Measurements from ENCODE around the gene TMEM164. TPM values are rescaled to one million over a fixed set of nuclear protein-coding genes. Genes with fewer than 3 reads are reported as not detected.

TMEM164 gene
- total and polyA plus RNA-seq, 7 experiments from 2014 or later: 0.92 to 30.1 (median 17.5) TPM

DNA sequence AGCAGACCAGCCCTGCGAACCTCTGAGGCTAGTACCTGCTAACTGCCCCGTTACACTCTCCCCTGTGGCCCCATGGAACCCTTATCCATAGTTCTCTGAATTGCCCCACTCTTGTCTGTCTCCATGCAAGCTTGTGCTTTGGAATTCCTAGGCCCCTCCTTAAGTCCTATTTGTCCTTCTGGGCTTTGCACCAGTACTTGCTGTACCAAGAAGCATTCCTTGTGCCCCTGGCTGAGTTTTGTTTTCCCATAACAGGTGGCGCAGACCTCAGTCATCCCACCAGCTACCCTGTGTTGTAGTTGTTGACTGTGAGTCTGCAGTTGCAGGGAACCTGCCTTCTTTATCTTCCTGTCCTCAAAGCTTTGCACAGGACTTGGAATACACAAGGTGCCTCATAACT, 167.1 kb downstream of the TMEM164 start:
- ChIA-PET CTCF (interaction anchor here (0.7 kb wide), 1 partner anchor 9 kb away, joined by 3 read pairs; no protein-coding TSS in a partner anchor), POLR2A (no interaction called here)
- no peak for ATAC-seq
- Histone ChIP-seq H3K27me3 (ENCODE audit: control insufficient read depth in 2 of 2, insufficient read depth in 2 of 2, low read length in 2 of 2) (no peaks in the 10 kb centered on the region), H3K4me3 (ENCODE audit: low read length) (no peak overlapping the region), H3K4me1 (ENCODE audit: control insufficient read depth in 2 of 2, insufficient read depth in 2 of 2, low read length in 2 of 2) (no peaks in the 10 kb centered on the region), H3K9me3 (ENCODE audit: control insufficient read depth in 2 of 3, low read length in 3 of 3) (no peaks in the 10 kb centered on the region), H3K36me3 (ENCODE audit: control insufficient read depth in 2 of 3, insufficient read depth in 3 of 3, low read length in 3 of 3) (peaks cover 0 to 11% (median 0%) of the 10 kb centered on the region in 3 experiments), H3K27ac (ENCODE audit: low read depth, low read length) (no peak overlapping the region)
- intact Hi-C loops (cut with micrococcal nuclease): no loop called here
- peaks cover 0 to 6% (median 4%) of the 10 kb centered on the region in 5 donors for H3K36me3 Mint-ChIP-seq
- H3K9me3 Mint-ChIP-seq: no peaks in the 10 kb centered on the region
- no peak overlapping the region for H3K4me3 Mint-ChIP-seq
- H3K27me3 Mint-ChIP-seq: no peaks in the 10 kb centered on the region
- H3K27ac Mint-ChIP-seq: no peak overlapping the region
- DNase-seq: no peak
- peaks cover 0 to 7% (median 0%) of the 10 kb centered on the region in 7 donors for H3K4me1 Mint-ChIP-seq

DNA sequence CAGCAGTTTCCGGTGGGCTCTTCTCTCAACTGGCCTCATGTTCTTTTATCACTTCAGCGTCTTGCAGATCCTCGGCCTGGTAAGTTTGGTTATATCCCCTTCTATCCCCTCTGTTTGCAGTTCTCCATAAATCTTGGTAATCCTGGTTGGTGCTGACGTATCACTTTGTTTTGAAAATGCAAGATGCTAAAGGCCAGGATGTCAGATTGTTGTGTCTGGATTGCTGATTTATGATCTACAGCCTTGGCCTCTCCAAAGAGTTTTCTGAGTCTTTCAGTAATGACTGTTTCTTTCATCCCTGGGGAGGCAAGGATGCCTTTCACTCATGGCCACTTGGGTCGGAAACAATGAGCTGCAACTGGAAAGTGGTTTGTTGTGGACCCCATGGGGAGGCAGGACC, 168.5 kb downstream of the TMEM164 start:
- CTCF ChIA-PET: no interaction called here
- no peak overlapping the region for H3K4me3 Mint-ChIP-seq
- Histone ChIP-seq H3K27me3 (ENCODE audit: control insufficient read depth in 2 of 2, insufficient read depth in 2 of 2, low read length in 2 of 2) (no peaks in the 10 kb centered on the region), H3K27ac (ENCODE audit: low read depth, low read length) (no peak overlapping the region), H3K4me3 (ENCODE audit: low read length) (no peak overlapping the region), H3K4me1 (ENCODE audit: control insufficient read depth in 2 of 2, insufficient read depth in 2 of 2, low read length in 2 of 2) (no peaks in the 10 kb centered on the region), H3K36me3 (ENCODE audit: control insufficient read depth in 2 of 3, insufficient read depth in 3 of 3, low read length in 3 of 3) (peaks cover 0 to 11% (median 0%) of the 10 kb centered on the region in 3 experiments), H3K9me3 (ENCODE audit: control insufficient read depth in 2 of 3, low read length in 3 of 3) (no peaks in the 10 kb centered on the region)
- H3K27ac Mint-ChIP-seq: no peak overlapping the region
- ATAC-seq (no peak), DNase-seq (no peak)
- H3K4me1 Mint-ChIP-seq: peaks cover 0 to 7% (median 0%) of the 10 kb centered on the region in 7 donors
- H3K27me3 Mint-ChIP-seq: no peaks in the 10 kb centered on the region
- intact Hi-C loops (cut with micrococcal nuclease): no loop called here
- peaks cover 0 to 8% (median 4%) of the 10 kb centered on the region in 5 donors for H3K36me3 Mint-ChIP-seq
- no peaks in the 10 kb centered on the region for H3K9me3 Mint-ChIP-seq
- POLR2A ChIA-PET: no interaction called here

DNA sequence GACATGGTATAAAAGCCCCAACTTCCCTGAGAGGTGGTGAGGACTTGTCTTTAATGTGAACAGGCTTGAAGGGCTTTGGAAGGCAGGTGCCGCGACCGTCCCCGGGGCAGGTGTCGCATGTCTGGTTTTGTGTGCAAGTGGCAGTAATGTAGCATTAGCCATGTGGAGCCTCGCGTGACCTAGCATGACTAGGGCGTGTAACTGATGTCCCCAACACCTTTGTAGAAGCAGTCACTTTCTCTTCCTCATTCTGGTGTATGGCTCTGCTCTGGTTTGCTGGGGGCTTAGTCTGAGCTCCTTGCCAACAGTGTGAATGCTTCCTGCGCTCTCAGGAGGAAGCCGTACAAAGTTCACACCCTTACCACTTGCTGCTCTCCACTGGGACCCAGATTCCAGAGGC, 169.3 kb downstream of the TMEM164 start:
- Histone ChIP-seq H3K4me3 (ENCODE audit: low read length) (no peak overlapping the region), H3K9me3 (ENCODE audit: control insufficient read depth in 2 of 3, low read length in 3 of 3) (no peaks in the 10 kb centered on the region), H3K27ac (ENCODE audit: low read depth, low read length) (no peak overlapping the region), H3K36me3 (ENCODE audit: control insufficient read depth in 2 of 3, insufficient read depth in 3 of 3, low read length in 3 of 3) (peaks cover 0 to 11% (median 0%) of the 10 kb centered on the region in 3 experiments), H3K4me1 (ENCODE audit: control insufficient read depth in 2 of 2, insufficient read depth in 2 of 2, low read length in 2 of 2) (no peaks in the 10 kb centered on the region), H3K27me3 (ENCODE audit: control insufficient read depth in 2 of 2, insufficient read depth in 2 of 2, low read length in 2 of 2) (no peaks in the 10 kb centered on the region)
- ATAC-seq (peak; percentile 41), DNase-seq (no peak)
- Mint-ChIP-seq H3K36me3 (peaks cover 0 to 8% (median 4%) of the 10 kb centered on the region in 5 donors), H3K27me3 (no peaks in the 10 kb centered on the region), H3K9me3 (no peaks in the 10 kb centered on the region), H3K4me1 (peaks cover 0 to 7% (median 0%) of the 10 kb centered on the region in 7 donors), H3K4me3 (no peak overlapping the region), H3K27ac (peak overlapping the region in 1 of 9 donors; percentile 35)
- POLR2A ChIA-PET: no interaction called here
- CTCF ChIA-PET: no interaction called here
- intact Hi-C loops (cut with micrococcal nuclease): no loop called here

DNA sequence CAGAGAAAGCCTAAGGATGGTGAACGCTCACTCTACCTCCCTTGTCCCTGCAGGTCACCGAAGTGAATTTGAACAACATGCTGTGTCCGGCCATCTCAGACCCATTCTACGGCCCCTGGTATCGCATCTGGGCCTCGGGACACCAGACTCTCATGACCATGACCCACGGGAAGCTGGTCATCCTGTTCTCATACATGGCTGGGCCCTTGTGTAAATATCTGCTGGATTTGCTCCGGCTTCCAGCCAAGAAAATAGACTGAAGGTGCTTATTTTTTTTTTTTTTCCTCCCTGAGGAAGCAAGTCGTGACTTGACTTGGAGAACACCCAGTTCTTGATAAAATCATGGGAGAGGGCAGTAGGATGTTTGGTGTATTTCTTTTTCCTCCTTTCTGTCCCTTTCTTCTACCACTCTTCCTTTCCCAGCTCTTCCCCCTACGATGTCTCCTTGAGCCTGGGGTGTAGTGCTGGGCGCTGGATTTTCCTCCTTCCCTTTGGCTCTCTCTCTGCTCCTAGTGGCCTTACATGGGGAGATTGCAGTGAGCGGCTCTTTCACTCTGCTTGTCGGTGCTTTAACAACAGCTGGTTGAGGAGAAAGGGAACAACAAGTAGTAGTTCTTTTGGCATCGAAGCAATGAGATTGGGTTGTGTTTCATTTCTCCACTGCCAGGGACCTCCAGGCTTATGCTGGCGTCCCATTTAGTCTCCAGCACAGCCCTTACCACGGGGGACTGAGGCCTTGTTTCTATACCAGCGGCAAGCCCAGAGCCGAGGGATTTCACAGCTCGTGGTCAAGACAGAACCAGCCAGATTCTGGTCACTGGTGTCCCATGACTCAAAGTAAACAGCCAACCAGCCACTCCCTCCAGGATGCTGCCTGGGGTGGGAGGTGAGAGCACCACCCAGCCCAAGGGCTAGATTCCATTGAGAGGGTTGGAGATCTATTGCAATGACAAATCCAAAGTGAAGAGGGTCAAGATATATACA, 170.6 kb downstream of the TMEM164 start:
- Mint-ChIP-seq H3K4me3 (no peak overlapping the region), H3K4me1 (peaks cover 0 to 7% (median 0%) of the 10 kb centered on the region in 7 donors), H3K9me3 (no peaks in the 10 kb centered on the region), H3K27me3 (no peaks in the 10 kb centered on the region), H3K27ac (no peak overlapping the region), H3K36me3 (peaks cover 0 to 8% (median 4%) of the 10 kb centered on the region in 5 donors)
- DNase-seq (no peak), ATAC-seq (no peak)
- H3K27me3 ChIP-seq (ENCODE audit: control insufficient read depth in 2 of 2, insufficient read depth in 2 of 2, low read length in 2 of 2): no peaks in the 10 kb centered on the region
- POLR2A ChIA-PET: no interaction called here
- no peaks in the 10 kb centered on the region for H3K4me1 ChIP-seq (ENCODE audit: control insufficient read depth in 2 of 2, insufficient read depth in 2 of 2, low read length in 2 of 2)
- no peaks in the 10 kb centered on the region for H3K9me3 ChIP-seq (ENCODE audit: control insufficient read depth in 2 of 3, low read length in 3 of 3)
- peaks cover 0 to 11% (median 0%) of the 10 kb centered on the region in 3 experiments for H3K36me3 ChIP-seq (ENCODE audit: control insufficient read depth in 2 of 3, insufficient read depth in 3 of 3, low read length in 3 of 3)
- H3K27ac ChIP-seq (ENCODE audit: low read depth, low read length): no peak overlapping the region
- H3K4me3 ChIP-seq (ENCODE audit: low read length): no peak overlapping the region
- CTCF ChIA-PET: no interaction called here
- intact Hi-C loops (cut with micrococcal nuclease): no loop called here

- no peak overlapping the region for H3K4me3 Mint-ChIP-seq
- Histone ChIP-seq H3K4me3 (ENCODE audit: low read length) (no peak overlapping the region), H3K27ac (ENCODE audit: low read depth, low read length) (no peak overlapping the region), H3K27me3 (ENCODE audit: control insufficient read depth in 2 of 2, insufficient read depth in 2 of 2, low read length in 2 of 2) (no peaks in the 10 kb centered on the region), H3K4me1 (ENCODE audit: control insufficient read depth in 2 of 2, insufficient read depth in 2 of 2, low read length in 2 of 2) (no peaks in the 10 kb centered on the region), H3K9me3 (ENCODE audit: control insufficient read depth in 2 of 3, low read length in 3 of 3) (no peaks in the 10 kb centered on the region), H3K36me3 (ENCODE audit: control insufficient read depth in 2 of 3, insufficient read depth in 3 of 3, low read length in 3 of 3) (peaks cover 0 to 11% (median 0%) of the 10 kb centered on the region in 3 experiments)
- intact Hi-C loops (cut with micrococcal nuclease): no loop called here
- ChIA-PET CTCF (no interaction called here), POLR2A (no interaction called here)
- no peak for ATAC-seq
- DNase-seq: no peak
- H3K27ac Mint-ChIP-seq: no peak overlapping the region
- H3K9me3 Mint-ChIP-seq: no peaks in the 10 kb centered on the region
- H3K4me1 Mint-ChIP-seq: peaks cover 0 to 6% (median 4%) of the 10 kb centered on the region in 7 donors
- H3K36me3 Mint-ChIP-seq: peaks cover 0 to 8% (median 4%) of the 10 kb centered on the region in 5 donors
- H3K27me3 Mint-ChIP-seq: no peaks in the 10 kb centered on the region
Observed at GRCh38 chrX:110175146-110175545, 172.2 kb downstream of the TMEM164 start.

DNA sequence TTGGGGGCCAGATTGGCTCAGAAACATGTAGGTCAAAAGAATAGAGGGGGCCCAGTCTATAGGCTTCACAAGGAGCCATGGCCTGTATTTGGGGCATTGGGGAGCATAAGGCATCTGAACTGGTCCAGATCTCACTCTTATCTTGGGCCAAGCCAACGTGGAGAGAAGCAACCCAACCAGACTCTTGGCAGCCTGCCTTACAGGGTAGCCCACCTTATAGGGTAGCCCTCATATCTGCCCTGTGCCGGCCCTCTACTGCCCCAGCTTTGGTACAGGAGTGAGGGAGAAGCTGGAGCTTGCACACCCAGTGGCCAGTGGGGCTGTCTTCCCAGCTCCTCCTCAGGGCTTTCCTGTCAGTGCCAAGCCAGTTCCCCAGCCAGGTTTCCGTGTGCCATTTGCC, 172.8 kb downstream of the TMEM164 start:
- no peak overlapping the region for H3K27ac Mint-ChIP-seq

More for the DNA sequence above, 172.8 kb downstream of the TMEM164 start:
- intact Hi-C loops (cut with micrococcal nuclease): no loop called here
- peaks cover 0 to 6% (median 4%) of the 10 kb centered on the region in 7 donors for H3K4me1 Mint-ChIP-seq
- ChIA-PET CTCF (no interaction called here), POLR2A (no interaction called here)
- ATAC-seq: no peak
- Histone ChIP-seq H3K4me3 (ENCODE audit: low read length) (no peak overlapping the region), H3K9me3 (ENCODE audit: control insufficient read depth in 2 of 3, low read length in 3 of 3) (no peaks in the 10 kb centered on the region), H3K36me3 (ENCODE audit: control insufficient read depth in 2 of 3, insufficient read depth in 3 of 3, low read length in 3 of 3) (peaks cover 0 to 11% (median 0%) of the 10 kb centered on the region in 3 experiments), H3K4me1 (ENCODE audit: control insufficient read depth in 2 of 2, insufficient read depth in 2 of 2, low read length in 2 of 2) (no peaks in the 10 kb centered on the region), H3K27me3 (ENCODE audit: control insufficient read depth in 2 of 2, insufficient read depth in 2 of 2, low read length in 2 of 2) (no peaks in the 10 kb centered on the region), H3K27ac (ENCODE audit: low read depth, low read length) (no peak overlapping the region)
- H3K4me3 Mint-ChIP-seq: no peak overlapping the region
- no peak for DNase-seq
- H3K36me3 Mint-ChIP-seq: peaks cover 0 to 8% (median 4%) of the 10 kb centered on the region in 5 donors
- no peaks in the 10 kb centered on the region for H3K9me3 Mint-ChIP-seq
- H3K27me3 Mint-ChIP-seq: no peaks in the 10 kb centered on the region

Data from naive thymus-derived CD4-positive, alpha-beta T cell (primary cell).